Measurements from ENCODE around the gene OPCML.

DNA sequence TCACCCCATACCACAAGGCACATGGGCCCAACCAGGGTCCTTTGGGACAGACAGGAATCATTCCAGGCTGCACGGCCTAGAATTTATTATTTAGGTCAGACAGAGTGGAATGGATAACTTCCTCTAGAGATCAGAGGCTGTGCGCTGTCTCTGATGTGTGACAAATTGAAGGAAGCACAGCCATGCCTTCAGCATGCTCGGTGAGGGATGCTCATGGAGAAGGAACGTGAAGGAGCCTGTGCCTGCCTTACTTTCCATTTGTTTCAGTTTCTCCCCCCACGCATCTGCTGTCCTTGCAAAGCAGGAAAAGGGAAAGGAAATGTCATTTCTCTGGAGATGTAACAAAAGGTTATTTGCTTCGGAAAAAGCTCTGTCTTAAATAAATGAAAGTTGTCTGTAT lies 644.1 kb downstream of the OPCML start:
- TF ChIP-seq, protein P1, sequence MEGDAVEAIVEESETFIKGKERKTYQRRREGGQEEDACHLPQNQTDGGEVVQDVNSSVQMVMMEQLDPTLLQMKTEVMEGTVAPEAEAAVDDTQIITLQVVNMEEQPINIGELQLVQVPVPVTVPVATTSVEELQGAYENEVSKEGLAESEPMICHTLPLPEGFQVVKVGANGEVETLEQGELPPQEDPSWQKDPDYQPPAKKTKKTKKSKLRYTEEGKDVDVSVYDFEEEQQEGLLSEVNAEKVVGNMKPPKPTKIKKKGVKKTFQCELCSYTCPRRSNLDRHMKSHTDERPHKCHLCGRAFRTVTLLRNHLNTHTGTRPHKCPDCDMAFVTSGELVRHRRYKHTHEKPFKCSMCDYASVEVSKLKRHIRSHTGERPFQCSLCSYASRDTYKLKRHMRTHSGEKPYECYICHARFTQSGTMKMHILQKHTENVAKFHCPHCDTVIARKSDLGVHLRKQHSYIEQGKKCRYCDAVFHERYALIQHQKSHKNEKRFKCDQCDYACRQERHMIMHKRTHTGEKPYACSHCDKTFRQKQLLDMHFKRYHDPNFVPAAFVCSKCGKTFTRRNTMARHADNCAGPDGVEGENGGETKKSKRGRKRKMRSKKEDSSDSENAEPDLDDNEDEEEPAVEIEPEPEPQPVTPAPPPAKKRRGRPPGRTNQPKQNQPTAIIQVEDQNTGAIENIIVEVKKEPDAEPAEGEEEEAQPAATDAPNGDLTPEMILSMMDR (IDR thresholded peaks at IDR 0.05) = no peak
- no peak for TF ChIP-seq POLR2AphosphoS5 (IDR thresholded peaks at IDR 0.05; ENCODE audit: insufficient read depth in 1 of 2, low read depth in 1 of 2)
- no peak for TF ChIP-seq POLR2A (IDR thresholded peaks at IDR 0.05)

All from vagina (tissue), 2 donors.